K562 (cell line): ENCODE results near the gene RPH3AL.

Experiments used
- ZNF717 ChIP-seq: fragments of 250-450 bp; sonication (Bioruptor Pico); IDR thresholded peaks from 2 replicates; pipeline ENCODE4 v1.5.0; 2021
- ZSCAN32 ChIP-seq: fragments of 450-650 bp; formaldehyde crosslinking; IDR thresholded peaks from 2 replicates; pipeline ENCODE4 v1.4.0; 2020; ENCODE audit warnings: mild to moderate bottlenecking, moderate library complexity

DNA sequence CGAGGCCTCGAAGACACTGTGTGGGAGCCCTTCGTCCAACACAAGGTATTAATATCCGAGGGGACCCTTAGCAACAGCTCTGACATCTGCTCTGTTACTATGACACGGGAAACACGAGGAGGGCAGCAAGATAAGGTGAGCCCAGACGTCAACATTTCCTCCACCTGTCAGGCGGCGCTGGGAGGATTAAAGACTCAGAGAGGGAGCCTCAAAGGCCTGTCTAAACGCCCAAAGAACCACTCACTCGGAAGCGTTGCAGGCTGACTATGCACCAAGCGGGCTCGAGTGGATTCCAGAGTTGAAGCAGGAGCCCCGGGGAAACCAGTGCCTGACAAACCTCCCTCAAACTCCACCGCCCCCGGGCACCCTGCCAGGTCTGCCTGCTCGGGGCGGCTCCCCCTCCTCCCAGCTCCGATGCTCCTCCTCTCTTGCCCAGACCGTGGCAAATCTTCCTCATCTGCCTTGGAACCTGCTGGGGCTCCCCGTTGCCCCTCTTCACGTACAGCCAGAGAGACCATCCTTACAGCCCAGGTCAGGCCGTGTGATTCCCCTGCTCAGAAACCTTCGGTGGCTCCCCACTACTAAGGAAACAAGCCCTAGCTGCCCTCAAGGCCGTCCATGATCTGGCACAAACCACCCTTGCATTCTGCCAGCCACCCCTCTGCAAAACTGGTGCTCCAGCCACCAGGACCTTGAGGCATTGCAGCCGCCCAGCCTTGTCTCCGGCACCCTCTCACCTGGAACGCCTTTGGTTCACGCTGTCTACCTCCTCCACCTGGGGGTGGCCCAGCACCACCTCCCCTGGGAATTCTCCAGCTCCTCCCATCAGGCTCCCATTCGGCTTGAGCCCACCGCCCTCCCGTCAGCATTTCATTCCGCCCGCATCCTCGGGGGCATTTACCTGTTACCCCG lies 16.2 kb downstream of the RPH3AL start:
- TF ChIP-seq ZNF717 (CRISPR knock-in tag) (no peak), ZSCAN32 (CRISPR knock-in tag) (no peak)
